ENCODE results near the gene RBM5. TPM values are rescaled to one million over a fixed set of nuclear protein-coding genes. Genes with fewer than 3 reads are reported as not detected.

RBM5 gene
- total and polyA plus RNA-seq, 8 donors, result 25.0 to 464 (median 256) TPM

DNA sequence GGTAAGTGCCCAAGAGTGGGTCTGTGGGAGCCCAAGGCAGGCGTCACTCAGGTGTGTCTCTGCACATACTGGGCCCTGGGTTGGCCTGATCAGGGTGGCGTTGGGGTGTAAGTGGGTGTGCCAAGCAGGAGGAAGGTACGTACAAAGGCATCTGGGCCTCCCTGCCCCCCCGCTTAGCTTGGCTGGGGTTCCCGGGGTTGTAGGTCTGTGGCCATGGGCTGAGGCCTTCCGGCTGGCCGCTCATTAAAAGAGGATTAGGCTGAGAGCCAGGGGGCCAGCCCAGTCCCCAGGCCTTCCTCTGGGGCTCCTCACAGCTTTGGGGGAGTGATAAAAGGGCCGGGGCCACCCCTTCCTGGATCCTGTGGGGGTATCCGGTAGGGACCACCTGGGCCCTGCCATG is 79.7 kb downstream of the RBM5 start:
- intact Hi-C loops (cut with DNase I; ENCODE audit: low total_unique reads), result no loop called here
- DNase-seq, result peak in 1 of 2 donors; percentile 61
- H3K4me3 ChIP-seq, result no peak overlapping the region
- H3K9me3 ChIP-seq, result no peaks in the 10 kb centered on the region
- peaks cover 86 to 99% (median 96%) of the 10 kb centered on the region in 4 donors for H3K4me1 ChIP-seq
- 30 to 49% (median 36%) methylated on average over 8 to 9 of the region's 9 CpGs for whole genome bisulfite sequencing, 5 donors
- TF ChIP-seq POLR2A (IDR thresholded peaks at IDR 0.05) (no peak), POLR2AphosphoS5 (IDR thresholded peaks at IDR 0.05) (no peak), EP300 (IDR thresholded peaks at IDR 0.05) (no peak)
- TF ChIP-seq, protein P1, sequence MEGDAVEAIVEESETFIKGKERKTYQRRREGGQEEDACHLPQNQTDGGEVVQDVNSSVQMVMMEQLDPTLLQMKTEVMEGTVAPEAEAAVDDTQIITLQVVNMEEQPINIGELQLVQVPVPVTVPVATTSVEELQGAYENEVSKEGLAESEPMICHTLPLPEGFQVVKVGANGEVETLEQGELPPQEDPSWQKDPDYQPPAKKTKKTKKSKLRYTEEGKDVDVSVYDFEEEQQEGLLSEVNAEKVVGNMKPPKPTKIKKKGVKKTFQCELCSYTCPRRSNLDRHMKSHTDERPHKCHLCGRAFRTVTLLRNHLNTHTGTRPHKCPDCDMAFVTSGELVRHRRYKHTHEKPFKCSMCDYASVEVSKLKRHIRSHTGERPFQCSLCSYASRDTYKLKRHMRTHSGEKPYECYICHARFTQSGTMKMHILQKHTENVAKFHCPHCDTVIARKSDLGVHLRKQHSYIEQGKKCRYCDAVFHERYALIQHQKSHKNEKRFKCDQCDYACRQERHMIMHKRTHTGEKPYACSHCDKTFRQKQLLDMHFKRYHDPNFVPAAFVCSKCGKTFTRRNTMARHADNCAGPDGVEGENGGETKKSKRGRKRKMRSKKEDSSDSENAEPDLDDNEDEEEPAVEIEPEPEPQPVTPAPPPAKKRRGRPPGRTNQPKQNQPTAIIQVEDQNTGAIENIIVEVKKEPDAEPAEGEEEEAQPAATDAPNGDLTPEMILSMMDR (IDR thresholded peaks at IDR 0.05), result no peak
- H3K27ac ChIP-seq, result peak overlapping the region; percentile 15 to 90 (median 85)
- H3K36me3 ChIP-seq, result no peaks in the 10 kb centered on the region
- H3K27me3 ChIP-seq, result no peaks in the 10 kb centered on the region

Other genes starting within 250 kb of the RBM5 start
- gene TRAIP, start 232.4 kb upstream of the RBM5 start, total RNA-seq, result 1 to 10 TPM in 3 of 5 donors, not detected in 2; 2.3 to 7.0 (median 2.8) TPM
- 1 to 10 TPM; 1.5 to 4.3 (median 2.0) TPM for gene TRAIP, start 232.4 kb upstream of the RBM5 start, polyA plus RNA-seq
- 1 to 10 TPM in 1 of 5 donors, not detected in 4; 1.5 TPM for gene CAMKV, start 219.0 kb upstream of the RBM5 start, total RNA-seq
- under 1 TPM in 1 of 3 donors, not detected in 2; 0.03 TPM for gene CAMKV, start 219.0 kb upstream of the RBM5 start, polyA plus RNA-seq
- 100 to 1,000 TPM in 3 of 5 donors, 10 to 100 TPM in 2; 22.4 to 386 (median 181) TPM for gene MST1R, start 185.0 kb upstream of the RBM5 start, total RNA-seq
- 10 to 100 TPM; 15.9 to 59.0 (median 31.8) TPM for gene MST1R, start 185.0 kb upstream of the RBM5 start, polyA plus RNA-seq
- 10 to 100 TPM in 4 of 5 donors, 1 to 10 TPM in 1; 3.9 to 33.8 (median 11.6) TPM for gene MON1A, start 159.1 kb upstream of the RBM5 start, total RNA-seq
- gene MON1A, start 159.1 kb upstream of the RBM5 start, polyA plus RNA-seq, result 1 to 10 TPM; 6.1 to 8.2 (median 7.7) TPM
- 100 to 1,000 TPM; 133 to 239 (median 139) TPM for gene RBM6, start 148.8 kb upstream of the RBM5 start, total RNA-seq
- gene RBM6, start 148.8 kb upstream of the RBM5 start, polyA plus RNA-seq, result 100 to 1,000 TPM in 1 of 3 donors, 10 to 100 TPM in 2; 87.0 to 107 (median 98.3) TPM
- gene SEMA3F, start 66.4 kb downstream of the RBM5 start, total RNA-seq, result 10 to 100 TPM; 11.9 to 34.5 (median 31.2) TPM
- gene SEMA3F, start 66.4 kb downstream of the RBM5 start, polyA plus RNA-seq, result 10 to 100 TPM in 2 of 3 donors, 1 to 10 TPM in 1; 8.9 to 33.8 (median 14.6) TPM
- not detected for gene GNAT1, start 102.7 kb downstream of the RBM5 start, total RNA-seq
- gene GNAT1, start 102.7 kb downstream of the RBM5 start, polyA plus RNA-seq, result not detected
- 1 to 10 TPM in 1 of 5 donors, not detected in 4; 3.1 TPM for gene SLC38A3, start 116.4 kb downstream of the RBM5 start, total RNA-seq
- 1 to 10 TPM in 1 of 3 donors, under 1 TPM in 2; 0.15 to 1.1 (median 0.93) TPM for gene SLC38A3, start 116.4 kb downstream of the RBM5 start, polyA plus RNA-seq
- gene GNAI2, start 147.3 kb downstream of the RBM5 start, total RNA-seq, result 100 to 1,000 TPM in 2 of 5 donors, 10 to 100 TPM in 3; 73.7 to 211 (median 98.5) TPM
- gene GNAI2, start 147.3 kb downstream of the RBM5 start, polyA plus RNA-seq, result 10 to 100 TPM; 61.1 to 73.5 (median 68.3) TPM
- gene SEMA3B, start 180.2 kb downstream of the RBM5 start, total RNA-seq, result 100 to 1,000 TPM in 4 of 5 donors, 10 to 100 TPM in 1; 53.6 to 310 (median 129) TPM
- gene SEMA3B, start 180.2 kb downstream of the RBM5 start, polyA plus RNA-seq, result 10 to 100 TPM; 40.1 to 79.9 (median 42.0) TPM
- gene LSMEM2, start 190.2 kb downstream of the RBM5 start, total RNA-seq, result not detected
- gene LSMEM2, start 190.2 kb downstream of the RBM5 start, polyA plus RNA-seq, result under 1 TPM in 2 of 3 donors, not detected in 1; 0.31 to 0.58 TPM
- 100 to 1,000 TPM in 3 of 5 donors, 10 to 100 TPM in 2; 69.9 to 254 (median 193) TPM for gene IFRD2, start 203.5 kb downstream of the RBM5 start, total RNA-seq
- gene IFRD2, start 203.5 kb downstream of the RBM5 start, polyA plus RNA-seq, result 100 to 1,000 TPM in 2 of 3 donors, 10 to 100 TPM in 1; 98.1 to 118 (median 108) TPM
- 1 to 10 TPM in 3 of 5 donors, not detected in 2; 1.3 to 3.9 (median 1.3) TPM for gene HYAL3, start 210.5 kb downstream of the RBM5 start, total RNA-seq
- gene HYAL3, start 210.5 kb downstream of the RBM5 start, polyA plus RNA-seq, result 1 to 10 TPM; 5.0 to 7.9 (median 7.7) TPM
- 100 to 1,000 TPM in 1 of 5 donors, 10 to 100 TPM in 3, 1 to 10 TPM in 1; 3.1 to 107 (median 22.3) TPM for gene NAA80, start 210.5 kb downstream of the RBM5 start, total RNA-seq
- 10 to 100 TPM in 1 of 3 donors, 1 to 10 TPM in 2; 8.7 to 16.4 (median 9.7) TPM for gene NAA80, start 210.5 kb downstream of the RBM5 start, polyA plus RNA-seq
- 10 to 100 TPM in 1 of 5 donors, 1 to 10 TPM in 3, not detected in 1; 1.8 to 38.4 (median 5.3) TPM for gene HYAL1, start 214.7 kb downstream of the RBM5 start, total RNA-seq
- gene HYAL1, start 214.7 kb downstream of the RBM5 start, polyA plus RNA-seq, result 10 to 100 TPM in 2 of 3 donors, 1 to 10 TPM in 1; 6.3 to 25.8 (median 12.7) TPM
- 10 to 100 TPM; 11.1 to 96.4 (median 26.8) TPM for gene HYAL2, start 233.8 kb downstream of the RBM5 start, total RNA-seq
- gene HYAL2, start 233.8 kb downstream of the RBM5 start, polyA plus RNA-seq, result 10 to 100 TPM; 24.7 to 47.6 (median 30.4) TPM
- gene TUSC2, start 239.3 kb downstream of the RBM5 start, total RNA-seq, result 10 to 100 TPM in 3 of 5 donors, 1 to 10 TPM in 1, not detected in 1; 2.3 to 63.4 (median 25.6) TPM
- 10 to 100 TPM; 40.3 to 48.1 (median 46.3) TPM for gene TUSC2, start 239.3 kb downstream of the RBM5 start, polyA plus RNA-seq